ENCODE data around the gene PFDN6.

- TF ChIP-seq, protein P1, sequence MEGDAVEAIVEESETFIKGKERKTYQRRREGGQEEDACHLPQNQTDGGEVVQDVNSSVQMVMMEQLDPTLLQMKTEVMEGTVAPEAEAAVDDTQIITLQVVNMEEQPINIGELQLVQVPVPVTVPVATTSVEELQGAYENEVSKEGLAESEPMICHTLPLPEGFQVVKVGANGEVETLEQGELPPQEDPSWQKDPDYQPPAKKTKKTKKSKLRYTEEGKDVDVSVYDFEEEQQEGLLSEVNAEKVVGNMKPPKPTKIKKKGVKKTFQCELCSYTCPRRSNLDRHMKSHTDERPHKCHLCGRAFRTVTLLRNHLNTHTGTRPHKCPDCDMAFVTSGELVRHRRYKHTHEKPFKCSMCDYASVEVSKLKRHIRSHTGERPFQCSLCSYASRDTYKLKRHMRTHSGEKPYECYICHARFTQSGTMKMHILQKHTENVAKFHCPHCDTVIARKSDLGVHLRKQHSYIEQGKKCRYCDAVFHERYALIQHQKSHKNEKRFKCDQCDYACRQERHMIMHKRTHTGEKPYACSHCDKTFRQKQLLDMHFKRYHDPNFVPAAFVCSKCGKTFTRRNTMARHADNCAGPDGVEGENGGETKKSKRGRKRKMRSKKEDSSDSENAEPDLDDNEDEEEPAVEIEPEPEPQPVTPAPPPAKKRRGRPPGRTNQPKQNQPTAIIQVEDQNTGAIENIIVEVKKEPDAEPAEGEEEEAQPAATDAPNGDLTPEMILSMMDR (IDR thresholded peaks at IDR 0.05 in 2 of 3, conservative IDR thresholded peaks at IDR 0.05 in 1 of 3; ENCODE audit: insufficient read depth in 2 of 3, low read depth in 1 of 3, low read length in 3 of 3) = no peak
- no peak for TF ChIP-seq MYC (IDR thresholded peaks at IDR 0.05; ENCODE audit: low read depth, low read length)
- TF ChIP-seq MYC (CRISPR knock-in tag; IDR thresholded peaks at IDR 0.05; ENCODE audit: borderline replicate concordance, low read depth) = no peak
- TF ChIP-seq ZNF609 (CRISPR knock-in tag; IDR thresholded peaks at IDR 0.05; ENCODE audit: borderline replicate concordance) = no peak
These were observed 6.4 kb downstream of the PFDN6 start for GRCh38 chr6:33295621-33296369.

Measured in K562 (cell line).